OCI-LY7 (cell line): ENCODE data around the gene NGB. TPM values are rescaled to one million over a fixed set of nuclear protein-coding genes. Genes with fewer than 3 reads are reported as not detected.

Source experiments
- BruUV-seq: library from RNA; stranded (reverse); fragments of 400-500 nt; replicated peaks from 2 replicates; lab custom pipeline; 2021; lab: Mats Ljungman, UMichigan
- CTCF ChIA-PET: fragments of 300-600 bp; sonication (Branson Sonifier 250); formaldehyde crosslinking; loops from one replicate; lab custom pipeline; 2022; ENCODE audit warnings: antibody characterized with exemption; ENCODE audit not compliant: unreplicated experiment; lab: Charles Lee
- POLR2A ChIA-PET: fragments of 300-600 bp; sonication (Branson Sonifier 250); formaldehyde crosslinking; loops from one replicate; lab custom pipeline; 2022; ENCODE audit warnings: antibody characterized with exemption; lab: Charles Lee
- DNase-seq: peaks from one replicate; pipeline ENCODE4 v3.0.0-alpha.2; 2015; ENCODE audit warnings: low spot score
- H2AFZ ChIP-seq: fragments of 200-600 bp; sonication (generic), shearing (Covaris generic); 2 replicates; pipeline ENCODE4 v1.6.1; 2014; ENCODE audit warnings: mild to moderate bottlenecking, antibody characterized with exemption, low read length, moderate library complexity
- H3K27ac ChIP-seq: fragments of 200-600 bp; sonication (generic); 2 replicates; pipeline ENCODE4 v1.5.1; 2014; ENCODE audit warnings: mixed run types, low read depth, mild to moderate bottlenecking, moderate library complexity, low read length, inconsistent platforms; ENCODE audit not compliant: poor library complexity, severe bottlenecking
- H3K36me3 ChIP-seq: fragments of 200-600 bp; sonication (generic); 2 replicates; pipeline ENCODE4 v1.6.1; 2014; ENCODE audit warnings: mild to moderate bottlenecking, antibody characterized with exemption, low read length, moderate library complexity, mixed read lengths; ENCODE audit not compliant: insufficient read depth
- H3K4me1 ChIP-seq: fragments of 200-600 bp; sonication (generic); 2 replicates; pipeline ENCODE4 v1.5.1; 2014; ENCODE audit warnings: mild to moderate bottlenecking, low read length; ENCODE audit not compliant: insufficient read depth, poor library complexity, severe bottlenecking
- H3K4me2 ChIP-seq: fragments of 200-600 bp; sonication (generic); 2 replicates; pipeline ENCODE4 v1.6.1; 2014; ENCODE audit warnings: mild to moderate bottlenecking, low read length
- H3K4me3 ChIP-seq: fragments of 200-600 bp; sonication (generic); 2 replicates; pipeline ENCODE4 v1.5.1; 2014; ENCODE audit warnings: mild to moderate bottlenecking, low read depth, low read length; ENCODE audit not compliant: poor library complexity, severe bottlenecking
- H3K79me2 ChIP-seq: fragments of 200-600 bp; sonication (generic); 2 replicates; pipeline ENCODE4 v1.6.1; 2016; ENCODE audit warnings: low read depth, mild to moderate bottlenecking, low read length, moderate library complexity, mixed read lengths; ENCODE audit not compliant: insufficient read depth
- H3K9me2 ChIP-seq: fragments of 200-600 bp; sonication (generic); 2 replicates; pipeline ENCODE4 v1.6.1; 2016; ENCODE audit warnings: mild to moderate bottlenecking, low read length, mixed read lengths; ENCODE audit not compliant: insufficient read depth
- H3K9me3 ChIP-seq: fragments of 200-600 bp; sonication (generic); 2 replicates; pipeline ENCODE4 v1.6.1; 2014; ENCODE audit warnings: mild to moderate bottlenecking, mixed run types, low read length, mixed read lengths
- H4K20me1 ChIP-seq: fragments of 200-600 bp; sonication (generic); 2 replicates; pipeline ENCODE4 v1.6.1; 2014; ENCODE audit warnings: mild to moderate bottlenecking, antibody characterized with exemption, low read length, moderate library complexity, mixed read lengths; ENCODE audit not compliant: insufficient read depth
- EZH2phosphoT487 ChIP-seq: fragments of 200-600 bp; sonication (generic); IDR thresholded peaks from 2 replicates; pipeline ENCODE4 v1.6.1; 2018; ENCODE audit warnings: low read depth, borderline replicate concordance, mild to moderate bottlenecking, mixed run types, antibody characterized with exemption, low read length, moderate library complexity, mixed read lengths
- intact Hi-C: fragments of 100-400 bp; cut with micrococcal nuclease; formaldehyde crosslinking; loops from one replicate; pipeline ENCODE4 v1.10.0; 2022; ENCODE audit not compliant: unreplicated experiment
- total RNA-seq, 2 experiments: library from RNA; depleted of rRNA in 1 of 2; stranded (reverse); fragments of >200 nt in 1 of 2; shearing (Covaris generic) in 1 of 2; gene quantifications; 2 replicates each; pipeline ENCODE4 v1.2.3, GENCODE V29; 2014 to 2022
- TF ChIP-seq, protein P1 (sequence below): fragments of 200-600 bp; sonication (generic); conservative IDR thresholded peaks from 2 replicates; pipeline ENCODE4 v1.5.1; 2014; ENCODE audit warnings: mild to moderate bottlenecking, antibody characterized with exemption, low read length, moderate library complexity, mixed read lengths

NGB gene
- total RNA-seq, 2 experiments from 2014 or later: not detected

DNA sequence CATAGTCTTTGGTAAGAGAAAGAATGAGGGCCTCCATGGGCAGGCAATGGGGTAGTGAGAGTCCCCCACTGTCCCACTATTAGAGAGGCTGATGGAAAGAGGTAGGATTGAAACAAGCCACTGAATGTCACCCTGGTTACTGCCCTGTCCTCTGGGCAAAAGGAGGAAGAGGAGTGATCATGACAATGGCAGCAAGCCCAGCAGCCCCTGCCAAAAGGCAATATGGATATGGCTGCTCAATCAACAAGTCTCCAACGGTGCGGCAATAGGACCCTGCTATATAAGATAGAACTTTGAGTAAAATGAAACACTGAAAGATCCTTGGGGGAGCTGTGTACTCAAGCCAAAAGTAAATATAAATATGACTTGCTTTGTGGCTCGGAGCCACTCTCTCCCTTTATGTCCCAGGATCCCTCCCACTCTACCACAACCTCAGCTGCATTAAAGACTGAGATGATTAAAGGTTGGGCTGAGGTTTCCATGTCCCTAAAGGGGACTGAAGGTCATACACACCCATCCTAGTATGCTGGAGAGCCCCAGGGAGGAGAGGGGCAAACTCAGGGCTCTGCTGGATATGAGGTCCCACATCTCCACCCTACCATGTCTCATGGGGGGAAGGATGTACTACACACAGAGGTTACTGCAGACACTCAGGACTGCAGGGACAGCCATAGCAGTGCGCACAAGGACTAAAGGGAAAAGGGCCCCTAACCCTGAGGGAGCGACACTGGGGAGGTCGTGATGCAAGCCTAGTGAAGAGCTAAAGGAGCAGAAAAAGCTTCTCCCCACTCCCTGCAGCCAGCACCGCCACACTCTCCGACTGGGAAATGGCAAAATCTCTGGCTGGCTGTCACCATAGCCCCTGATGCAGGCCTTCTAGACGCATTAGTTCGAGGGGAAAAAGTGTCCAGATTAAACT is 43.8 kb upstream of the NGB start:
- H3K4me1 ChIP-seq: peaks cover 10% of the 10 kb centered on the region
- DNase-seq: no peak
- TF ChIP-seq, protein P1, sequence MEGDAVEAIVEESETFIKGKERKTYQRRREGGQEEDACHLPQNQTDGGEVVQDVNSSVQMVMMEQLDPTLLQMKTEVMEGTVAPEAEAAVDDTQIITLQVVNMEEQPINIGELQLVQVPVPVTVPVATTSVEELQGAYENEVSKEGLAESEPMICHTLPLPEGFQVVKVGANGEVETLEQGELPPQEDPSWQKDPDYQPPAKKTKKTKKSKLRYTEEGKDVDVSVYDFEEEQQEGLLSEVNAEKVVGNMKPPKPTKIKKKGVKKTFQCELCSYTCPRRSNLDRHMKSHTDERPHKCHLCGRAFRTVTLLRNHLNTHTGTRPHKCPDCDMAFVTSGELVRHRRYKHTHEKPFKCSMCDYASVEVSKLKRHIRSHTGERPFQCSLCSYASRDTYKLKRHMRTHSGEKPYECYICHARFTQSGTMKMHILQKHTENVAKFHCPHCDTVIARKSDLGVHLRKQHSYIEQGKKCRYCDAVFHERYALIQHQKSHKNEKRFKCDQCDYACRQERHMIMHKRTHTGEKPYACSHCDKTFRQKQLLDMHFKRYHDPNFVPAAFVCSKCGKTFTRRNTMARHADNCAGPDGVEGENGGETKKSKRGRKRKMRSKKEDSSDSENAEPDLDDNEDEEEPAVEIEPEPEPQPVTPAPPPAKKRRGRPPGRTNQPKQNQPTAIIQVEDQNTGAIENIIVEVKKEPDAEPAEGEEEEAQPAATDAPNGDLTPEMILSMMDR: no peak
- TF ChIP-seq EZH2phosphoT487: no peak
- peaks cover 6% of the 10 kb centered on the region for H3K36me3 ChIP-seq
- BruUV-seq: no TSS peak
- H3K9me3 ChIP-seq: no peaks in the 10 kb centered on the region
- H3K27ac ChIP-seq: no peak overlapping the region
- ChIA-PET CTCF (interaction anchor here (1.6 kb wide), 1 partner anchor 193 kb away, joined by 4 read pairs; no protein-coding TSS in a partner anchor), POLR2A (no interaction called here)
- H3K4me2 ChIP-seq: no peak overlapping the region
- no peak overlapping the region for H2AFZ ChIP-seq
- no peaks in the 10 kb centered on the region for H3K9me2 ChIP-seq
- no peak overlapping the region for H3K4me3 ChIP-seq
- H3K79me2 ChIP-seq: peaks cover 8% of the 10 kb centered on the region; the same call in 1 of the 2 replicates
- no peaks in the 10 kb centered on the region for H4K20me1 ChIP-seq
- intact Hi-C loops: no loop called here

DNA sequence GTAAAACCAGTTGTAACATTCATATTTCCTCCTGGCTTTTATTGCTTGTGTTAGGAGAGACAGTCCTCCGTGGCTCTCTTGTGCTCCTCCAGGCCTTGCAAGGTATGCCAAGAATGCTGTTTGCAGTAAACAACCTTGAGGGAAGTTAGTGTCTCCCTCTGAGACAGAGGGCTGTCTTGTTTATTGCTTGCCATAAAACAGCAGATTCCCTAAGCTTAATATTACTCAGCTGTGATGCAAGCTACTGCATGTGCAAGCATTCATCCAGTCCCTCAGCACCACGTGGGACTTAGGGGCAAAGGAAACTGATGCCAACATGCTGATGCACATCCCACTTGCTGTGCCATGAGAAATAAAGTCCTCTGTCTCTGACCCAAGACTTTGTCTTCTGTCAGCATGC is 43.0 kb upstream of the NGB start:
- Histone ChIP-seq H3K36me3 (peaks cover 6% of the 10 kb centered on the region), H3K27ac (no peak overlapping the region), H3K4me1 (peaks cover 3% of the 10 kb centered on the region), H3K4me2 (no peak overlapping the region), H3K9me3 (no peaks in the 10 kb centered on the region), H4K20me1 (no peaks in the 10 kb centered on the region), H3K4me3 (no peak overlapping the region), H2AFZ (no peak overlapping the region), H3K9me2 (no peaks in the 10 kb centered on the region), H3K79me2 (peaks cover under 1% of the 10 kb centered on the region; the same call in 1 of the 2 replicates)
- ChIA-PET CTCF (no interaction called here), POLR2A (interaction anchor here (0.7 kb wide), 1 partner anchor 23 kb away, joined by 3 read pairs; no protein-coding TSS in a partner anchor)
- DNase-seq: no peak
- TF ChIP-seq EZH2phosphoT487: no peak
- no TSS peak for BruUV-seq
- intact Hi-C loops: no loop called here

DNA sequence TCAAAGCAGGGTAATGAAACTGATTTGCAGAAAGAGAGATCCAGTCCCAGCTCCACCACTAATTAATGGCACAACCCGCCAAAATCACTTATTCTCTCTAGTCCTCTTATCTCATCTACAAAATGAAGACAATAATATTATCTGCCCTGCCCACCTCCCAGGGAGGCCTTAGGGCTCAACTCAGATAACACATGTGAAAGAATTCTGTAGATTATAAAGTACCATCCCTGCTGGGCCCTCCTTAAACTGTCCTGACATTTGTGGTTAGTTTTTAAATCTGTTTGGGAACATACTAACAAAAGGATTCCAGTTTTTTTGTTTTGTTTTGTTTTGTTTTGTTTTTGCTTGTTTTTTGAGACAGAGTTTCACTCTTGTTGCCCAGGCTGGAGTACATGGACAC is 42.4 kb upstream of the NGB start:
- Histone ChIP-seq H3K4me2 (no peak overlapping the region; the same call in 1 of the 2 replicates), H3K27ac (no peak overlapping the region), H3K36me3 (peaks cover 6% of the 10 kb centered on the region), H3K9me3 (no peaks in the 10 kb centered on the region), H4K20me1 (no peaks in the 10 kb centered on the region), H2AFZ (no peak overlapping the region), H3K4me1 (peaks cover 3% of the 10 kb centered on the region), H3K9me2 (no peaks in the 10 kb centered on the region), H3K4me3 (no peak overlapping the region), H3K79me2 (no peaks in the 10 kb centered on the region)
- ChIA-PET POLR2A (interaction anchor here (0.7 kb wide), 1 partner anchor 23 kb away, joined by 3 read pairs; no protein-coding TSS in a partner anchor), CTCF (no interaction called here)
- DNase-seq: no peak
- TF ChIP-seq EZH2phosphoT487: no peak
- TF ChIP-seq, protein P1: no peak
- intact Hi-C loops: no loop called here
- BruUV-seq: no TSS peak
